Progenitor cell of endocrine pancreas (in vitro differentiated cells): ENCODE measurements around the gene SCUBE1. TPM values are rescaled to one million over a fixed set of nuclear protein-coding genes. Genes with fewer than 3 reads are reported as not detected.
A peak's percentile ranks its signal among the peaks of the same experiment; 100 is the strongest.

Experiments used
- DNase-seq: peaks from one replicate; pipeline ENCODE4 v3.0.0; 2021; ENCODE audit warnings: low spot score; ENCODE audit not compliant: unreplicated experiment
- H3K27ac Mint-ChIP-seq: 2 replicates; pipeline ENCODE4 v1.8.0; 2021; ENCODE audit warnings: mild to moderate bottlenecking, moderate library complexity, mixed read lengths
- H3K27me3 Mint-ChIP-seq: 2 replicates; pipeline ENCODE4 v1.8.0; 2021; ENCODE audit warnings: mixed read lengths
- H3K36me3 Mint-ChIP-seq: 2 replicates; pipeline ENCODE4 v1.8.0; 2022; ENCODE audit warnings: mixed read lengths; ENCODE audit not compliant: insufficient read depth
- H3K4me1 Mint-ChIP-seq: 2 replicates; pipeline ENCODE4 v1.8.0; 2021; ENCODE audit warnings: low read depth, mixed read lengths
- H3K4me3 Mint-ChIP-seq: 2 replicates; pipeline ENCODE4 v1.8.0; 2021; ENCODE audit warnings: low read depth, mild to moderate bottlenecking, moderate library complexity, mixed read lengths
- H3K9me3 Mint-ChIP-seq: 2 replicates; pipeline ENCODE4 v1.8.0; 2021; ENCODE audit warnings: low read depth, mixed read lengths
- total RNA-seq: library from RNA; stranded (reverse); gene quantifications from 2 replicates; pipeline ENCODE4 v1.2.1, GENCODE V29; 2021
- TF ChIP-seq, protein P1 (sequence below): fragments of 200-600 bp; sonication (generic); IDR thresholded peaks from one replicate; pipeline ENCODE4 v1.5.0; 2021; ENCODE audit warnings: antibody characterized with exemption, mild to moderate bottlenecking; ENCODE audit not compliant: unreplicated experiment

Gene SCUBE1
- total RNA-seq, 1 donor from 2014 or later: 4.5 TPM

DNA sequence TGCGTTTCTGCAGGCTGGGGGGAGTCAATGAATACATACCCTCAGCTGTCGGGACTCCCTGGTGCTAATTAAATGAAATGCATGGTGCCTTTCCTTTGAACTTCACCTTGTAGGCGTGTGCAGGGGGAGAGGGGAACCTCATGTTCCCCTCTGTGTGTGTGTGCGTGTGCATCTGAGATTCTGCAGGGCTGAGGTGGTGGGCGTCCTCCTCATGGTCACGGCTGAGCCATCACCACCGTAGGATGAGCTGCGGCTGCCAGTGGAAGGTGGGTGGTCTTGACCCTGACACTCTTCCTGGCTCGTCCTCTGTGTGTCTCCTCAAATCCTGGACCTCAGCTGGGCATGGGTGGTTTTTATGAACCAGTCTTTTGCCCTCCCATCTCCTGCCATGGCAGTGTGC is 103.2 kb downstream of the SCUBE1 start:
- no peaks in the 10 kb centered on the region for H3K36me3 Mint-ChIP-seq
- peaks cover 12% of the 10 kb centered on the region for H3K4me1 Mint-ChIP-seq
- H3K27ac Mint-ChIP-seq: no peak overlapping the region
- H3K27me3 Mint-ChIP-seq: peaks cover 14% of the 10 kb centered on the region
- no peak for DNase-seq
- H3K9me3 Mint-ChIP-seq: no peaks in the 10 kb centered on the region
- TF ChIP-seq, protein P1, sequence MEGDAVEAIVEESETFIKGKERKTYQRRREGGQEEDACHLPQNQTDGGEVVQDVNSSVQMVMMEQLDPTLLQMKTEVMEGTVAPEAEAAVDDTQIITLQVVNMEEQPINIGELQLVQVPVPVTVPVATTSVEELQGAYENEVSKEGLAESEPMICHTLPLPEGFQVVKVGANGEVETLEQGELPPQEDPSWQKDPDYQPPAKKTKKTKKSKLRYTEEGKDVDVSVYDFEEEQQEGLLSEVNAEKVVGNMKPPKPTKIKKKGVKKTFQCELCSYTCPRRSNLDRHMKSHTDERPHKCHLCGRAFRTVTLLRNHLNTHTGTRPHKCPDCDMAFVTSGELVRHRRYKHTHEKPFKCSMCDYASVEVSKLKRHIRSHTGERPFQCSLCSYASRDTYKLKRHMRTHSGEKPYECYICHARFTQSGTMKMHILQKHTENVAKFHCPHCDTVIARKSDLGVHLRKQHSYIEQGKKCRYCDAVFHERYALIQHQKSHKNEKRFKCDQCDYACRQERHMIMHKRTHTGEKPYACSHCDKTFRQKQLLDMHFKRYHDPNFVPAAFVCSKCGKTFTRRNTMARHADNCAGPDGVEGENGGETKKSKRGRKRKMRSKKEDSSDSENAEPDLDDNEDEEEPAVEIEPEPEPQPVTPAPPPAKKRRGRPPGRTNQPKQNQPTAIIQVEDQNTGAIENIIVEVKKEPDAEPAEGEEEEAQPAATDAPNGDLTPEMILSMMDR: no peak
- H3K4me3 Mint-ChIP-seq: no peak overlapping the region

DNA sequence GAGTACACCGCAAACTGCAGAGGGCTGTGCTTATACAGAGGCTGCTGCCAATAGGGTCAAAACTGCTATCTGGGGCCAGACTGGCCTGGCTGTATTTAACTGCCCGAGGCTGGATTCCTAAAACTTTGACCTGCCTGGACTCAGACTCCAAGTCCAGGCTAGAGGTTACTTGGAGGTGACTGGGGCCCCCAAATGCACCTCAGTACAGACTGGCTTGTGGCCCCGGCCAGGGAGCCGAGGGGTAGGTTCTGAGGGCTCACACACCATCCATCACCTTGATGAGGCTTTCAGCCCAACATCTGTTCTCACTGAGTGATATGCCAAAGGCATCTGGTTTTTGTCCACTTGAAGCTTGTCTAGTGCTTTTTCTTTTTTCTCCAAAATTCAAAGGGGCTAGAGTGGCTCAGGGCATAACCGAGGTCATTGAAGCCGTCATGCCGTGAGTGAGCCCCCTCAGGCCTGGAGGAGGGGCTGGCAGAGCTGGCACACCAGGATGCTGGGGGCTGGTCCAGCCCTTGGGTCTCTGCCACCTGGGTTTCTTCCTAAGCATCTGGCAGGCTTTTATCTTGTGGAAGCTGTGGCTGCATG is 103.9 kb downstream of the SCUBE1 start:
- H3K27me3 Mint-ChIP-seq: peaks cover 14% of the 10 kb centered on the region
- peaks cover 11% of the 10 kb centered on the region for H3K4me1 Mint-ChIP-seq
- no peaks in the 10 kb centered on the region for H3K36me3 Mint-ChIP-seq
- H3K9me3 Mint-ChIP-seq: no peaks in the 10 kb centered on the region
- no peak for DNase-seq
- no peak overlapping the region for H3K27ac Mint-ChIP-seq
- no peak overlapping the region for H3K4me3 Mint-ChIP-seq
- TF ChIP-seq, protein P1: no peak

DNA sequence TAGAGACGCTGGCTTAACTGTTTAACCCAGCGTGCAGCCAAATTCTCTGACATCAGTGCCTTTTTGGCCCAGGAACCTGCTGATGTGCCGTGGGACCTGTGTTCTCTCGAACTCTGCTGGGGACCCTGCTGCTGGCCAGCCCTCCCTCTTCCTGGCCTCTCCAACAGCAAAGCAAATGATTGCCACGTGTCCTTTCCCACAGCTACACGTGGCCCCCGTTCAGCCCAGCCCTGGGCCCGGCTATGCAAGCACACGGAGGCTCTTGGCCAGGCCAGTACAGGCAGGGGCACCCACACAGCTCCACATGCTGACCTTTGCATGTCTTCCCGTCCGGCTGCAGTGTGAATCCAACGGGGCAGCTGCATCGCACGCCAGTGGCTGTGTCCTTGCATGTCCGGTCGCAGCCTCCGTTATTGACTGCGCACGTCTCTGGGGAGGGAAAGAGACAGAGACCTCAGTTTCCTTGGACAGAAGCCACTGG is 104.6 kb downstream of the SCUBE1 start:
- Mint-ChIP-seq H3K27me3 (peaks cover 16% of the 10 kb centered on the region), H3K4me1 (peaks cover 8% of the 10 kb centered on the region), H3K9me3 (no peaks in the 10 kb centered on the region), H3K4me3 (no peak overlapping the region), H3K27ac (no peak overlapping the region), H3K36me3 (no peaks in the 10 kb centered on the region)
- no peak for DNase-seq
- TF ChIP-seq, protein P1: no peak

DNA sequence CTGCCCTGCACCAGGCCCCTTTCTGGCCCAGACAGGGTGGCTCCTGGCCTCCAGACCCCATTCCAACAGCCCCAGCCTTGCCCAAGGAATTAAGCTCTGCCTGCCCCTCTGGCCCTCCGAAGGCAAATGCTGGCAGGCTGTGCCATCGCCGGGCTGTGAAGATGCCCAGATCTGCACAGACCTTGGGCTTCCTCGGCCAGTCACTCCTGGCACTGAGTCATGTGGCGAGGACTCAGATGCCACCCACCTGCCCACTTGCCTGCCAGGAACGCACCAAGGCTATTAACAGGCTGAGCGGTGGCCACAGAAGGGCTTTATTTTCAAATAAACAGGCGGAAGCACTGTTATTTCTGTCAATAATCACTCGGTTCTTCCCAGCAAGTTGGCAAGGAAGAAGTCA is 105.9 kb downstream of the SCUBE1 start:
- no peaks in the 10 kb centered on the region for H3K36me3 Mint-ChIP-seq
- TF ChIP-seq, protein P1: no peak
- peaks cover 25% of the 10 kb centered on the region for H3K27me3 Mint-ChIP-seq
- no peaks in the 10 kb centered on the region for H3K9me3 Mint-ChIP-seq
- no peak overlapping the region for H3K27ac Mint-ChIP-seq
- DNase-seq: no peak
- no peak overlapping the region for H3K4me3 Mint-ChIP-seq
- H3K4me1 Mint-ChIP-seq: peaks cover 6% of the 10 kb centered on the region

DNA sequence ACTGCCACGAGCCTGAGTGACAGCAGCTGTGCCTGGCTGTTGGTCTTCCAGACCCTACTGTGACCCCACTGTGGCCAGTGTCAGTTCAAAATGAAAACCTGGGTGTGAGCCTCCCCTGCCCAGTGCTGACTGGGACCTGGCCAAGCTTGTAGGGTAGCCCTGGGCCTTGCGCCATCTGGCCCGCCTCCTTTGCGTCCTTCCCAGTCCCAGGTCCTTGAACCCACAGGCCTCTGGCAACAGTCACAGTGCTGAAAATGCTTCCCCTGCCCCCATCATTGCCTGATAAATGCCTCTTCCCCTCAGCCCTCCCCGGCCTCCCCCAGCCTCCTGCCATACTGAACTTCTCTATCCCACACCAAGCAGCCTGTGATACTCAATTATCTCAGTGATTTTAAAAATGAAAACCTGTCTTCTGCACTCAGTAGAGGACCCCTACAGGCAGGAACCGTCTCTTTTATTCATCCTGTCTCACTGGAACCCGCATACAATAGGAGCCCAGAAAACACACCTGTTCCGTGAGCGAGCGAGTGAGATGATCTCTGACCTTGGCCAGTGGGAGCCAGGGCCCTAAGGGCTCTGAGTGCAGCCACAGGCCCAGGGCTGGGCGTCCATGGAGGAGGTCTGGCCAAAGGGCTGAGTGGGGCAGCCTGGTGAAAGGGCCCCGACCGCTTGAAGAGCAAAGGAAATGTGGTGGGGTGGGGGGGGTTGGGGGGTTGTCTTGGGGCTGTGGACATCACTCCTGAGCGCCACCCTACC is 106.6 kb downstream of the SCUBE1 start:
- Mint-ChIP-seq H3K9me3 (no peaks in the 10 kb centered on the region), H3K27ac (peak overlapping the region; percentile 26), H3K36me3 (no peaks in the 10 kb centered on the region), H3K27me3 (peaks cover 25% of the 10 kb centered on the region), H3K4me3 (no peak overlapping the region), H3K4me1 (peaks cover 6% of the 10 kb centered on the region)
- no peak for DNase-seq
- TF ChIP-seq, protein P1: no peak
